Panc1 (cell line): ENCODE data around the gene CCL16. TPM values are rescaled to one million over a fixed set of nuclear protein-coding genes. Genes with fewer than 3 reads are reported as not detected.

Source experiments
- ATAC-seq: fragments of 200-7000 bp; cut with Tn5 transposase; 2 replicates; pipeline ENCODE4 v1.9.1; 2020; ENCODE audit warnings: mild to moderate bottlenecking, moderate library complexity
- BruUV-seq: library from RNA; stranded (reverse); fragments of 400-500 nt; replicated peaks from 2 replicates; lab custom pipeline; 2021; lab: Mats Ljungman, UMichigan
- CTCF ChIA-PET: fragments of 300-600 bp; sonication (Branson Sonifier 250); formaldehyde crosslinking; loops from one replicate; lab custom pipeline; 2022; ENCODE audit warnings: antibody characterized with exemption; lab: Charles Lee
- POLR2A ChIA-PET: fragments of 300-600 bp; sonication (Branson Sonifier 250); formaldehyde crosslinking; loops from one replicate; lab custom pipeline; 2022; ENCODE audit warnings: antibody characterized with exemption; lab: Charles Lee
- DNase-seq: peaks from one replicate; pipeline ENCODE4 v3.0.0-alpha.2; 2010; ENCODE audit warnings: low read depth, low spot score
- H3K27ac ChIP-seq: 2 replicates; pipeline ENCODE4 v1.5.1; 2011; ENCODE audit warnings: mild to moderate bottlenecking, low read length, inconsistent platforms
- H3K27me3 ChIP-seq: fragments of 200-500 bp; sonication (Bioruptor generic); 2 replicates; pipeline ENCODE4 v1.6.0; 2014; ENCODE audit warnings: low read length, inconsistent platforms; ENCODE audit not compliant: control insufficient read depth, insufficient read depth
- H3K36me3 ChIP-seq: fragments of 200-500 bp; sonication (Bioruptor generic); 2 replicates; pipeline ENCODE4 v1.5.1; 2014; ENCODE audit warnings: inconsistent platforms, mild to moderate bottlenecking, low read length, moderate library complexity; ENCODE audit not compliant: control insufficient read depth, insufficient read depth
- H3K4me1 ChIP-seq: 2 replicates; pipeline ENCODE4 v1.5.1; 2011; ENCODE audit warnings: inconsistent platforms, mild to moderate bottlenecking, low read length, moderate library complexity; ENCODE audit not compliant: control insufficient read depth, insufficient read depth
- H3K4me3 ChIP-seq, 2 experiments: 2 replicates each; pipeline ENCODE4 v1.5.1; 2011 to 2012; ENCODE audit warnings: low read depth in 2 of 2, low read length in 2 of 2, mild to moderate bottlenecking in 2 of 2, inconsistent platforms in 1 of 2, moderate library complexity in 1 of 2
- H3K9me3 ChIP-seq: fragments of 200-500 bp; sonication (Bioruptor generic); 2 replicates; pipeline ENCODE4 v1.5.1; 2014; ENCODE audit warnings: low read depth, mild to moderate bottlenecking, inconsistent platforms, low read length, moderate library complexity; ENCODE audit not compliant: control insufficient read depth, insufficient read depth
- CTCF ChIP-seq: fragments of 450-650 bp; IDR thresholded peaks from 2 replicates; pipeline ENCODE4 v1.5.1; 2017; ENCODE audit warnings: mild to moderate bottlenecking
- POLR2AphosphoS5 ChIP-seq: IDR thresholded peaks from 2 replicates; pipeline ENCODE4 v1.6.1; 2012; ENCODE audit warnings: mild to moderate bottlenecking, low read depth, low read length, moderate library complexity
- REST ChIP-seq, 2 experiments: IDR thresholded peaks; 2 replicates each; pipeline ENCODE4 v1.6.1; 2011 to 2012; ENCODE audit warnings: low read depth in 2 of 2, control low read depth in 1 of 2, low read length in 1 of 2, mild to moderate bottlenecking in 1 of 2, moderate library complexity in 1 of 2; ENCODE audit not compliant: insufficient read depth in 1 of 2
- SIN3A ChIP-seq: IDR thresholded peaks from 2 replicates; pipeline ENCODE4 v1.6.1; 2012; ENCODE audit warnings: low read depth, mild to moderate bottlenecking, low read length, moderate library complexity, borderline replicate concordance; ENCODE audit not compliant: insufficient read depth
- TCF7L2 ChIP-seq: IDR thresholded peaks from 2 replicates; pipeline ENCODE4 v1.6.1; 2011; ENCODE audit warnings: mild to moderate bottlenecking, low read depth, low read length, inconsistent platforms
- in situ Hi-C: cut with HindIII; loops from 2 replicates; pipeline ENCODE4 v1.10.0; 2016; ENCODE audit warnings: low sequenced_read_pairs, low pct_unique_long_range_greater_than_20kb
- intact Hi-C: fragments of 100-400 bp; cut with micrococcal nuclease; formaldehyde crosslinking; loops from one replicate; pipeline ENCODE4 v1.10.0; 2022; ENCODE audit not compliant: unreplicated experiment
- total RNA-seq: library from RNA; stranded (reverse); gene quantifications from one replicate; pipeline ENCODE4 v1.2.1, GENCODE V29; 2021; ENCODE audit not compliant: unreplicated experiment

The CCL16 gene
- total RNA-seq, 1 experiment from 2014 or later, result not detected

- DNase-seq (no peak), ATAC-seq (no peak)
- no peak overlapping the region for H3K27ac ChIP-seq
- POLR2A ChIA-PET, result no interaction called here
- H3K4me3 ChIP-seq, result no peak overlapping the region
- BruUV-seq, result no TSS peak
- no peaks in the 10 kb centered on the region for H3K9me3 ChIP-seq
- peaks cover 6% of the 10 kb centered on the region for H3K27me3 ChIP-seq
- intact Hi-C loops, result no loop called here
- in situ Hi-C loops, result no loop called here
- H3K4me1 ChIP-seq, result no peaks in the 10 kb centered on the region
- CTCF ChIA-PET, result interaction anchor here (0.7 kb wide), 1 partner anchor 11 kb away, joined by 3 read pairs; no protein-coding TSS in a partner anchor
- TF ChIP-seq SIN3A (no peak), TCF7L2 (no peak), POLR2AphosphoS5 (no peak), REST (IDR thresholded peaks at IDR 0.05; ENCODE audit: insufficient read depth in 1 of 2, low read depth in 2 of 2, low read length in 1 of 2) (no peak), CTCF (no peak)
- no peaks in the 10 kb centered on the region for H3K36me3 ChIP-seq
Measured at GRCh38 chr17:36019423-36019822, 38.1 kb upstream of the CCL16 start.

DNA sequence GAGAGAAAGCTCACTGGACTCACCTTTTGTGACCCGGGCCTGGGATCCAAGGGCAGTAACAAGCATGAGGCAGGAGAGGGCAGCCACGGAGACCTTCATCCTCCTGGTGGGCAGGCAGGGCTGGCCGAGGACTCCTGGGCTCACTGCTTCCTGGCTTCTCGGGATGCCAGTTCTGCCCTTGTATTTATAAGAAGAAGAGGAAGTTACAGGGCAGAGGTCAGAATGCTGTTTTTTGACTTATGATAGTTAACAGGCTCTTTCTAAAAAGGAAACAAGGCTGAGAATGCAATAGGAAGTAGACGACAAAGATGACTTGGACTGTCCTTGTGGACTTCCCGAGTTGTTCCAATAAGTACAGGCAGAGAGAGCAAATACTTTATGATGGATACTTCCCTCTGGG is 36.5 kb upstream of the CCL16 start, which contains the start of gene CCL23:
Gene CCL23 (minus strand): TSS at position 174 of the 400 bp plus-strand sequence. CDS start 75 bp downstream, at position 99.
- Histone ChIP-seq H3K4me1 (no peaks in the 10 kb centered on the region), H3K27me3 (peaks cover 10% of the 10 kb centered on the region), H3K9me3 (no peaks in the 10 kb centered on the region), H3K27ac (no peak within 1 kb of the TSS), H3K36me3 (no peaks in the 10 kb centered on the region), H3K4me3 (no peak within 1 kb of the TSS)
- DNase-seq (no peak), ATAC-seq (no peak)
- intact Hi-C loops, result no loop called here
- POLR2A ChIA-PET, result no interaction called here
- no TSS peak for BruUV-seq
- TF ChIP-seq REST (IDR thresholded peaks at IDR 0.05; ENCODE audit: insufficient read depth in 1 of 2, low read depth in 2 of 2, low read length in 1 of 2), result no peak
- in situ Hi-C loops, result no loop called here
- CTCF ChIA-PET, result interaction anchor here (1.2 kb wide), 1 partner anchor 55 kb away, joined by 3 read pairs; no protein-coding TSS in a partner anchor
